Heart left ventricle (tissue), 13 donors: Measurements from ENCODE around the gene ZNF865.

Experiments used
- POLR2A ChIP-seq, 2 donors: fragments of 450-650 bp; IDR thresholded peaks; one replicate each; pipeline ENCODE4 v1.6.1; 2017; ENCODE audit warnings: antibody characterized with exemption in 2 of 2, mild to moderate bottlenecking in 2 of 2, moderate library complexity in 2 of 2
- TF ChIP-seq, protein P1 (sequence below), 12 donors: fragments of 200-600 bp; sonication (generic) in 4 of 12; IDR thresholded peaks; one replicate each; pipeline versions ENCODE4 v1.5.0 to v1.8.0; 2018 to 2022; ENCODE audit warnings: antibody characterized with exemption in 12 of 12, mild to moderate bottlenecking in 5 of 12
- donor health status: ischemic (EF 13 %, LVEDD 7.1; RV severe dilation, severe dysfunction).
- donor health status: DM: no; HTN: yes; CAD: no.
- donor health status: DM: no; HTN: no; CAD: no.
- donor health status: ischemic (EF 25% LVEDD 6.9; RV normal size, moderate dysfunction).
- donor health status: ischemic (EF 25% LVEDD 5.7; RV mildly dilated, moderate dysfunction).
- donor health status: ischemic (EF 35%, LVEDD 5.7; RV mildly dilated, moderate dysfunction).
- donor health status: nonischemic (EF 11% LVEDD 7.7; RV severe dilation, severe dysfunction).
- donor health status: DM: yes; HTN: yes; CAD: no.
- donor health status: PGD.
- donor health status: ischemic (EF 29% LVEDD 5.4; RV normal size, mild dysfunction).
- donor health status: nonischemic (EF 23%, LVEDD 6.1; RV moderate dilation, normal function).

DNA sequence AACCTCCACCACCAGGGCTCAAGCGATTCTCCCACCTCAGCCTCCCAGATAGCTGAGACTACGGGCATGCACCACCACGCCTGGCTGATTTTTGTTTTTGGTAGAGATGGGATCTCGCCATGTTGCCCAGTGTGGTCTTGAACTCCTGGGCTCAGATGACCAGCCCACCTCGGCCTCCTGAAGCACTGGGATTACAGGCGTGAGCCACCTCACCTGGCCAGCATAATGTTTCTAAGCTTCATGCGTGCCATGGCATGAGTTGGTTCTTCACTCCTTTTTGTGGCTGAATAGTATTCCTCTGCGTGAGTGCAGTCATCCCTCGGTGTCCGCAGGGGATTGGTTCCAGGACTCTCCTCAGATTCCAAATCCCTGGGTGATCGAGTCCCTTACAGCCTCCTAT, 20.6 kb upstream of the ZNF865 start:
- TF ChIP-seq, protein P1, sequence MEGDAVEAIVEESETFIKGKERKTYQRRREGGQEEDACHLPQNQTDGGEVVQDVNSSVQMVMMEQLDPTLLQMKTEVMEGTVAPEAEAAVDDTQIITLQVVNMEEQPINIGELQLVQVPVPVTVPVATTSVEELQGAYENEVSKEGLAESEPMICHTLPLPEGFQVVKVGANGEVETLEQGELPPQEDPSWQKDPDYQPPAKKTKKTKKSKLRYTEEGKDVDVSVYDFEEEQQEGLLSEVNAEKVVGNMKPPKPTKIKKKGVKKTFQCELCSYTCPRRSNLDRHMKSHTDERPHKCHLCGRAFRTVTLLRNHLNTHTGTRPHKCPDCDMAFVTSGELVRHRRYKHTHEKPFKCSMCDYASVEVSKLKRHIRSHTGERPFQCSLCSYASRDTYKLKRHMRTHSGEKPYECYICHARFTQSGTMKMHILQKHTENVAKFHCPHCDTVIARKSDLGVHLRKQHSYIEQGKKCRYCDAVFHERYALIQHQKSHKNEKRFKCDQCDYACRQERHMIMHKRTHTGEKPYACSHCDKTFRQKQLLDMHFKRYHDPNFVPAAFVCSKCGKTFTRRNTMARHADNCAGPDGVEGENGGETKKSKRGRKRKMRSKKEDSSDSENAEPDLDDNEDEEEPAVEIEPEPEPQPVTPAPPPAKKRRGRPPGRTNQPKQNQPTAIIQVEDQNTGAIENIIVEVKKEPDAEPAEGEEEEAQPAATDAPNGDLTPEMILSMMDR (IDR thresholded peaks at IDR 0.05): no peak
- no peak for TF ChIP-seq POLR2A (IDR thresholded peaks at IDR 0.05)
